Neuronal stem cell (in vitro differentiated cells): ENCODE data around the gene SLA2.

Source experiments
- DNase-seq: peaks from one replicate; pipeline ENCODE4 v3.0.0-alpha.2; 2013; ENCODE audit warnings: low spot score
- H2AFZ ChIP-seq: one replicate; pipeline ENCODE4 v1.6.1; 2013; ENCODE audit warnings: mild to moderate bottlenecking, low read length, inconsistent platforms
- H2AK5ac ChIP-seq: 2 replicates; pipeline ENCODE4 v1.6.1; 2013; ENCODE audit warnings: low read depth, mild to moderate bottlenecking, inconsistent platforms, low read length, moderate library complexity, mixed read lengths
- H2BK120ac ChIP-seq: 2 replicates; pipeline ENCODE4 v1.6.1; 2013; ENCODE audit warnings: low read depth, mild to moderate bottlenecking, inconsistent platforms, low read length, moderate library complexity, mixed read lengths
- H2BK12ac ChIP-seq: one replicate; pipeline ENCODE4 v1.6.1; 2013; ENCODE audit warnings: low read length, inconsistent platforms
- H2BK15ac ChIP-seq: 2 replicates; pipeline ENCODE4 v1.6.1; 2013; ENCODE audit warnings: mild to moderate bottlenecking, low read length, inconsistent platforms, mixed read lengths
- H2BK5ac ChIP-seq: one replicate; pipeline ENCODE4 v1.6.1; 2013; ENCODE audit warnings: inconsistent platforms, mild to moderate bottlenecking, low read length, moderate library complexity
- H3K14ac ChIP-seq: one replicate; pipeline ENCODE4 v1.6.1; 2013; ENCODE audit warnings: low read length, inconsistent platforms
- H3K18ac ChIP-seq: 2 replicates; pipeline ENCODE4 v1.6.1; 2013; ENCODE audit warnings: low read length, inconsistent platforms
- H3K23ac ChIP-seq: 2 replicates; pipeline ENCODE4 v1.6.1; 2013; ENCODE audit warnings: low read depth, mild to moderate bottlenecking, mixed read lengths, low read length, inconsistent platforms; ENCODE audit not compliant: poor library complexity
- H3K27ac ChIP-seq: replicated peaks from 3 replicates; pipeline ENCODE4 v1.5.1; 2013; ENCODE audit warnings: low read length, inconsistent platforms
- H3K27me3 ChIP-seq, 3 experiments: 2 replicates each; pipeline ENCODE4 v1.6.1; 2013; ENCODE audit warnings: low read length in 3 of 3, mild to moderate bottlenecking in 2 of 3, inconsistent platforms in 1 of 3, low read depth in 1 of 3, mixed read lengths in 1 of 3, moderate library complexity in 1 of 3; ENCODE audit not compliant: control insufficient read depth in 3 of 3, insufficient read depth in 3 of 3
- H3K36me3 ChIP-seq, 2 donors: replicated peaks in 1 of 2; 2 replicates each; pipeline ENCODE4 v1.6.1; 2013; ENCODE audit warnings: low read length in 2 of 2; ENCODE audit not compliant: control insufficient read depth in 2 of 2, insufficient read depth in 2 of 2
- H3K4ac ChIP-seq: 2 replicates; pipeline ENCODE4 v1.6.1; 2013; ENCODE audit warnings: inconsistent platforms, mild to moderate bottlenecking, low read length, moderate library complexity
- H3K4me1 ChIP-seq, 2 donors: 1 replicate in 1 of 2; 2 replicates in 1 of 2; pipeline ENCODE4 v1.6.1; 2013; ENCODE audit warnings: low read length in 2 of 2, low read depth in 1 of 2; ENCODE audit not compliant: control insufficient read depth in 2 of 2, insufficient read depth in 1 of 2
- H3K4me2 ChIP-seq: one replicate; pipeline ENCODE4 v1.6.1; 2013; ENCODE audit warnings: mild to moderate bottlenecking, low read length, inconsistent platforms; ENCODE audit not compliant: insufficient read depth, poor library complexity, severe bottlenecking
- H3K4me3 ChIP-seq, 2 donors: 2 replicates each; pipeline ENCODE4 v1.5.1; 2013; ENCODE audit warnings: low read length in 2 of 2, mild to moderate bottlenecking in 2 of 2, inconsistent platforms in 1 of 2, moderate library complexity in 1 of 2
- H3K79me1 ChIP-seq: one replicate; pipeline ENCODE4 v1.6.1; 2013; ENCODE audit warnings: low read depth, mild to moderate bottlenecking, inconsistent platforms, low read length, moderate library complexity
- H3K9ac ChIP-seq: one replicate; pipeline ENCODE4 v1.6.1; 2013; ENCODE audit warnings: mild to moderate bottlenecking, low read depth, low read length, inconsistent platforms; ENCODE audit not compliant: poor library complexity
- H3K9me3 ChIP-seq, 2 donors: replicated peaks in 1 of 2; 2 replicates each; pipeline versions ENCODE3 to v1.6.1; 2013; ENCODE audit warnings: low read length in 2 of 2, mild to moderate bottlenecking in 2 of 2, inconsistent platforms in 1 of 2, low read depth in 1 of 2, mixed read lengths in 1 of 2, moderate library complexity in 1 of 2; ENCODE audit not compliant: control insufficient read depth in 2 of 2, insufficient read depth in 1 of 2
- H4K8ac ChIP-seq: one replicate; pipeline ENCODE4 v1.6.1; 2013; ENCODE audit warnings: low read depth, mild to moderate bottlenecking, inconsistent platforms, low read length, moderate library complexity
- H4K91ac ChIP-seq: one replicate; pipeline ENCODE4 v1.6.1; 2013; ENCODE audit warnings: low read length, low read depth, mild to moderate bottlenecking, inconsistent platforms; ENCODE audit not compliant: poor library complexity
- WGBS, 2 donors: extraction: QIAGEN DNeasy Blood & Tissue Kit; methylation state at CpG; one replicate each; pipeline ENCODE4 v1.1.7; 2013; ENCODE audit warnings: missing lambda C conversion rate in 2 of 2, mixed read lengths in 1 of 2; ENCODE audit not compliant: insufficient read length in 2 of 2, insufficient replicate concordance in 1 of 2; ENCODE audit errors: extremely low coverage in 2 of 2; 5-methylcytosine and 5-hydroxymethylcytosine counted together

Gene SLA2

GRCh38 chr20:36656733-36657132 lies 10.7 kb upstream of the SLA2 start:
- no peak overlapping the region for H3K4me2 ChIP-seq
- no peak overlapping the region for H3K4me3 ChIP-seq
- no peak overlapping the region for H4K8ac ChIP-seq
- no peak overlapping the region for H3K27ac ChIP-seq
- H2BK12ac ChIP-seq, result no peak overlapping the region
- no peaks in the 10 kb centered on the region for H3K79me1 ChIP-seq
- H3K23ac ChIP-seq, result no peak overlapping the region
- no peak overlapping the region for H3K18ac ChIP-seq
- H3K4me1 ChIP-seq, result peaks cover 0 to 7% of the 10 kb centered on the region in 2 donors
- H4K91ac ChIP-seq, result no peak overlapping the region
- no peak overlapping the region for H3K4ac ChIP-seq
- H3K9ac ChIP-seq, result no peak overlapping the region
- H3K14ac ChIP-seq, result no peak overlapping the region
- no peak for DNase-seq
- H2AK5ac ChIP-seq, result no peak overlapping the region
- WGBS, 2 donors, result no CpG with 5 or more reads among the region's 4 CpGs
- no peak overlapping the region for H2BK5ac ChIP-seq
- peaks cover 0 to 22% of the 10 kb centered on the region in 2 donors for H3K36me3 ChIP-seq
- no peak overlapping the region for H2AFZ ChIP-seq
- no peak overlapping the region for H2BK120ac ChIP-seq
- no peaks in the 10 kb centered on the region for H3K27me3 ChIP-seq
- H3K9me3 ChIP-seq, result no peaks in the 10 kb centered on the region
- H2BK15ac ChIP-seq, result no peak overlapping the region

GRCh38 chr20:36655004-36655403 lies 9.0 kb upstream of the SLA2 start:
- Histone ChIP-seq H3K18ac (no peak overlapping the region), H4K8ac (no peak overlapping the region), H3K4me3 (no peak overlapping the region), H3K4me1 (peaks cover 0 to 7% of the 10 kb centered on the region in 2 donors), H3K27ac (no peak overlapping the region), H3K27me3 (no peaks in the 10 kb centered on the region), H3K23ac (no peak overlapping the region), H2AK5ac (no peak overlapping the region), H2BK5ac (no peak overlapping the region), H3K14ac (no peak overlapping the region), H3K9ac (no peak overlapping the region), H3K36me3 (peaks cover 0 to 20% of the 10 kb centered on the region in 2 donors), H3K79me1 (no peaks in the 10 kb centered on the region), H3K4ac (no peak overlapping the region), H3K4me2 (no peak overlapping the region), H2BK120ac (no peak overlapping the region), H2BK15ac (no peak overlapping the region), H4K91ac (no peak overlapping the region), H2AFZ (no peak overlapping the region), H2BK12ac (no peak overlapping the region), H3K9me3 (no peaks in the 10 kb centered on the region)
- WGBS, 2 donors, result no CpG with 5 or more reads among the region's 3 CpGs
- DNase-seq, result no peak

GRCh38 chr20:36654506-36654905 lies 8.5 kb upstream of the SLA2 start:
- no peak for DNase-seq
- H3K4me1 ChIP-seq, result peaks cover 0 to 7% of the 10 kb centered on the region in 2 donors

GRCh38 chr20:36653456-36653855 lies 7.5 kb upstream of the SLA2 start:
- no peak overlapping the region for H3K14ac ChIP-seq
- DNase-seq, result no peak
- no peak overlapping the region for H3K4ac ChIP-seq
- no peak overlapping the region for H2BK120ac ChIP-seq
- no peak overlapping the region for H3K4me3 ChIP-seq
- no peak overlapping the region for H4K8ac ChIP-seq
- no peak overlapping the region for H3K23ac ChIP-seq
- no peak overlapping the region for H3K4me2 ChIP-seq
- no peak overlapping the region for H3K9ac ChIP-seq
- H3K18ac ChIP-seq, result no peak overlapping the region
- peaks cover 0 to 7% of the 10 kb centered on the region in 2 donors for H3K4me1 ChIP-seq
- H3K36me3 ChIP-seq, result peaks cover 0 to 20% of the 10 kb centered on the region in 2 donors
- no peak overlapping the region for H3K27ac ChIP-seq
- no peak overlapping the region for H4K91ac ChIP-seq
- no peak overlapping the region for H2AFZ ChIP-seq
- H3K79me1 ChIP-seq, result no peaks in the 10 kb centered on the region
- WGBS, 2 donors, result no CpG with 5 or more reads among the region's 9 CpGs
- H2BK15ac ChIP-seq, result no peak overlapping the region
- H2BK5ac ChIP-seq, result no peak overlapping the region
- H2AK5ac ChIP-seq, result no peak overlapping the region
- H3K9me3 ChIP-seq, result no peaks in the 10 kb centered on the region
- no peak overlapping the region for H2BK12ac ChIP-seq
- H3K27me3 ChIP-seq, result no peaks in the 10 kb centered on the region

More at GRCh38 chr20:36654506-36654905, 8.5 kb upstream of the SLA2 start:
- H3K14ac ChIP-seq, result no peak overlapping the region
- no peaks in the 10 kb centered on the region for H3K79me1 ChIP-seq
- H3K23ac ChIP-seq, result no peak overlapping the region
- H3K4me2 ChIP-seq, result no peak overlapping the region
- no peak overlapping the region for H2BK15ac ChIP-seq
- no CpG with 5 or more reads among the region's 8 CpGs for WGBS, 2 donors
- H2AFZ ChIP-seq, result no peak overlapping the region
- H3K18ac ChIP-seq, result no peak overlapping the region
- H3K9me3 ChIP-seq, result no peaks in the 10 kb centered on the region
- H2AK5ac ChIP-seq, result no peak overlapping the region
- H3K36me3 ChIP-seq, result peaks cover 0 to 20% of the 10 kb centered on the region in 2 donors
- H3K4ac ChIP-seq, result no peak overlapping the region
- no peak overlapping the region for H4K8ac ChIP-seq
- no peak overlapping the region for H3K4me3 ChIP-seq
- H2BK5ac ChIP-seq, result no peak overlapping the region
- H4K91ac ChIP-seq, result no peak overlapping the region
- H3K27me3 ChIP-seq, result no peaks in the 10 kb centered on the region
- H2BK12ac ChIP-seq, result no peak overlapping the region
- no peak overlapping the region for H3K9ac ChIP-seq
- no peak overlapping the region for H2BK120ac ChIP-seq
- no peak overlapping the region for H3K27ac ChIP-seq
